MG63 (cell line): Measurements from ENCODE around the gene ERH. TPM values are rescaled to one million over a fixed set of nuclear protein-coding genes. Genes with fewer than 3 reads are reported as not detected.
"Not testable (repeated sequence)": the region's sequence is repeated elsewhere in the genome, so short reads cannot be mapped to it uniquely, and the experiment has no call there.

ENCODE experiments used
- DNase-seq: peaks from one replicate; pipeline ENCODE4 v3.0.0-alpha.2; 2020
- H3K27me3 ChIP-seq: fragments of 250-450 bp; sonication (Bioruptor Pico); 2 replicates; pipeline ENCODE4 v1.5.1; 2020; ENCODE audit warnings: mild to moderate bottlenecking, moderate library complexity
- H3K36me3 ChIP-seq: fragments of 250-450 bp; sonication (Bioruptor Pico); 2 replicates; pipeline ENCODE4 v1.5.1; 2020; ENCODE audit warnings: mild to moderate bottlenecking, moderate library complexity
- H3K4me3 ChIP-seq: fragments of 250-450 bp; sonication (Bioruptor Pico); 2 replicates; pipeline ENCODE4 v1.5.1; 2020; ENCODE audit warnings: mild to moderate bottlenecking, moderate library complexity
- H3K9me3 ChIP-seq: fragments of 250-450 bp; sonication (Bioruptor Pico); 2 replicates; pipeline ENCODE4 v1.5.1; 2020; ENCODE audit warnings: mild to moderate bottlenecking, moderate library complexity
- total RNA-seq: library from RNA; depleted of rRNA; stranded (reverse); fragments of >200 nt; shearing (Covaris generic); gene quantifications from 2 replicates; pipeline ENCODE4 v1.2.3, GENCODE V29; 2014; ENCODE audit warnings: low replicate concordance; rRNA removed

ERH gene
- total RNA-seq: 173 and 248 TPM in 2 replicates

GRCh38 chr14:69398053-69398817, at the start of gene ERH, which contains the start of gene SLC39A9:
TSS of gene ERH (minus strand) at chr14:69398299. CDS start at chr14:69398233, 66 bp downstream.
TSS of gene SLC39A9 (plus strand) at chr14:69398692. CDS start at chr14:69399370, 678 bp downstream.
- H3K27me3 ChIP-seq: no peaks in the 10 kb centered on the region
- peak within 1 kb of the TSS; percentile 87 for H3K4me3 ChIP-seq
- peak; percentile 91 for DNase-seq
- H3K9me3 ChIP-seq: no peaks in the 10 kb centered on the region
- peaks cover 38% of the 10 kb centered on the region for H3K36me3 ChIP-seq

GRCh38 chr14:69443296-69443805, 45.3 kb upstream of the ERH start:
- DNase-seq: no peak
- Histone ChIP-seq H3K36me3 (peaks cover 9% of the 10 kb centered on the region), H3K27me3 (no peaks in the 10 kb centered on the region), H3K4me3 (no peak overlapping the region), H3K9me3 (no peaks in the 10 kb centered on the region)

- Histone ChIP-seq H3K4me3 (no peak overlapping the region), H3K36me3 (peaks cover 9% of the 10 kb centered on the region), H3K9me3 (no peaks in the 10 kb centered on the region), H3K27me3 (no peaks in the 10 kb centered on the region)
- DNase-seq: no peak
These were observed 43.8 kb upstream of the ERH start for GRCh38 chr14:69441948-69442347.

DNA sequence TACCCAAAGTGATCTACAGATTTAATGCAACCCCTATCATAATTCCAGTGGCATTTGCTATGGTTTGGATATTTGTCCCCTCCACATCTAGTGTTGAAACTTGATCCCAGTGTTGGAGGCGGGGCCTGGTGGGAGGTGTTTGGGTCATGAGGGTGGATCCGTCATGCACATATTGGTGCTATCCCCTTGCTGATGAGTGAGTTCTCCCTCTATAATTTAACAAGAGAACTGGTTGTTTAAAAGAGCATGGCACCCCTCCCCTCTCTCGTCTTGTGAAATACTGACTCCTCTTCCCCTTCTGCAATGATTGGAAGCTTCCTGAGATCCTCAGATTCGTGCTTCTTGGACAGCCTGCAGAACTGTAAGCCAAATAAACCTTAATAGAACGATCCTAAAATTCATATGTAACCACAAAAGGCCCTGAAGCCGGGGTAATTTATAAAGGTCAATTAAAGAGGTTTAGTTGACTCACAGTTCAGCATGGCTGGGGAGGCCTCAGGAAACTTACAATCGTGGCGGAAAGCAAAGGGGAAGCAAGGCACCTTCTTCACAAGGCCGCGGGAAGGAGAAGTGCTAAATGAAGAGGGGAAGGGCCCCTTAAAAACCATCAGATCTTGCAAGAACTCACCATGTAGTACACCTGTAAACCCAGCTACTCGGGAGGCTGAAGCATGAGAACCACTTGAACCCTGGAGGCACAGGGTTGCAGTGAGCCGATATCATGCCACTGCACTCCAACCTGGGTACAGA, 41.6 kb upstream of the ERH start:
- no peaks in the 10 kb centered on the region for H3K27me3 ChIP-seq
- no peaks in the 10 kb centered on the region for H3K9me3 ChIP-seq
- peaks cover 9% of the 10 kb centered on the region for H3K36me3 ChIP-seq
- DNase-seq: no peak
- no peak overlapping the region for H3K4me3 ChIP-seq

DNA sequence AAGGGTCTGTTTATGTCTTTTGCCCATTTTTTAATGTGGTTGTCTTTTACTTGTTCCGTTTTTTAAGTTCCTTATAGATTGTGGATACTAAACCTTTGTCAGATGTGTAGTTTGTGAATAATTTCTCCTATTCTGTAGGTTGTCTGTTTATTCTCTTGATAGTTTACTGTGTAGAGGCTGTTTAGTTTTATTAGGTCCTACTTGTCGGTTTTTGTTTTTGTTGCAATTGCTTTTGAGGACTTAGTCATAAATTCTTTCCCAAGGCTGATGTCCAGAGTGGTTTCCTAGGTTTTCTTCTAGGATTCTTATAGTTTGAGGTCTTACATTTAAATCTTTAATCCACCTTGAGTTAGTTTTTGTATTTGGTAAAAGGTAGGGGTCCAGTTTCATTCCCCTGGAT, 34.3 kb upstream of the ERH start:
- DNase-seq: no peak

GRCh38 chr14:69430306-69430939, 32.3 kb upstream of the ERH start:
- no peak for DNase-seq
- Histone ChIP-seq H3K36me3 (peaks cover 13% of the 10 kb centered on the region), H3K27me3 (no peaks in the 10 kb centered on the region), H3K4me3 (no peak overlapping the region), H3K9me3 (no peaks in the 10 kb centered on the region)

More for the DNA sequence above, 34.3 kb upstream of the ERH start:
- H3K36me3 ChIP-seq: peaks cover 3% of the 10 kb centered on the region
- H3K9me3 ChIP-seq: no peaks in the 10 kb centered on the region
- H3K4me3 ChIP-seq: no peak overlapping the region
- no peaks in the 10 kb centered on the region for H3K27me3 ChIP-seq

GRCh38 chr14:69429643-69430042, 31.5 kb upstream of the ERH start:
- Histone ChIP-seq H3K9me3 (no peaks in the 10 kb centered on the region), H3K27me3 (no peaks in the 10 kb centered on the region), H3K4me3 (no peak overlapping the region), H3K36me3 (peaks cover 15% of the 10 kb centered on the region)
- no peak for DNase-seq

GRCh38 chr14:69428289-69428998, 30.3 kb upstream of the ERH start:
- peaks cover 16% of the 10 kb centered on the region for H3K36me3 ChIP-seq

GRCh38 chr14:69427596-69427995, 29.5 kb upstream of the ERH start:
- no peaks in the 10 kb centered on the region for H3K27me3 ChIP-seq

More at GRCh38 chr14:69428289-69428998, 30.3 kb upstream of the ERH start:
- no peaks in the 10 kb centered on the region for H3K9me3 ChIP-seq
- H3K4me3 ChIP-seq: no peak overlapping the region
- no peak for DNase-seq
- H3K27me3 ChIP-seq: no peaks in the 10 kb centered on the region

GRCh38 chr14:69424149-69424923, 26.2 kb upstream of the ERH start:
- DNase-seq: no peak
- no peaks in the 10 kb centered on the region for H3K9me3 ChIP-seq
- no peak overlapping the region for H3K4me3 ChIP-seq
- no peaks in the 10 kb centered on the region for H3K27me3 ChIP-seq
- peaks cover 16% of the 10 kb centered on the region for H3K36me3 ChIP-seq

More at GRCh38 chr14:69427596-69427995, 29.5 kb upstream of the ERH start:
- H3K36me3 ChIP-seq: peaks cover 16% of the 10 kb centered on the region
- H3K9me3 ChIP-seq: no peaks in the 10 kb centered on the region
- H3K4me3 ChIP-seq: no peak overlapping the region
- no peak for DNase-seq

- Histone ChIP-seq H3K4me3 (no peak overlapping the region), H3K9me3 (no peaks in the 10 kb centered on the region), H3K27me3 (no peaks in the 10 kb centered on the region), H3K36me3 (peaks cover 16% of the 10 kb centered on the region)
- no peak for DNase-seq
These were observed 25.2 kb upstream of the ERH start for GRCh38 chr14:69423279-69423678.

- DNase-seq, H3K9me3 ChIP-seq: not testable (repeated sequence)
These were observed 18.0 kb upstream of the ERH start for GRCh38 chr14:69416087-69416486.

DNA sequence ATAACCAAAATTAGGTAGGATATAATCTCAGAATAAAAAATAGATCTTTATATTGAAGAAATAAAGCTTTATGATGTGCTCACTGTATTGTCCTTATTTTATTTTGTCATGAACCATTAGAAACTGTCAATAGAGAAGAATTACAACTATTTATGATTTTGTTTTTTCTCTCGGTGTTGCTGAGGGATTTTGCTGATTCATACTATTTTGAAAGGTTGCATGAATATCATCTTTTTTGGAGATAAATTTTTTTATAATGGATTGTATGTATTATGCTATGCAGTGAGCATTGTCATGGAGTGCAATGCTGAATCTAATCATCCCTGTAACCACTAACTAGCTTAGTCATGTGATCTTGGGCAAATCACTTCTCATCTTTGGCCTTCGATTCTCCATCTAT, 15.4 kb upstream of the ERH start:
- Histone ChIP-seq H3K27me3 (no peaks in the 10 kb centered on the region), H3K4me3 (no peak overlapping the region), H3K9me3 (no peaks in the 10 kb centered on the region), H3K36me3 (peaks cover 2% of the 10 kb centered on the region; the same call in 1 of the 2 replicates)
- DNase-seq: no peak

More at GRCh38 chr14:69416087-69416486, 18.0 kb upstream of the ERH start:
- not testable (repeated sequence) for H3K36me3 ChIP-seq, H3K4me3 ChIP-seq, H3K27me3 ChIP-seq

- Histone ChIP-seq H3K27me3 (no peaks in the 10 kb centered on the region), H3K36me3 (peaks cover 3% of the 10 kb centered on the region), H3K4me3 (no peak overlapping the region), H3K9me3 (no peaks in the 10 kb centered on the region)
- DNase-seq: no peak
These were observed 10.3 kb upstream of the ERH start for GRCh38 chr14:69408331-69408960.

GRCh38 chr14:69405762-69406161, 7.7 kb upstream of the ERH start:
- Histone ChIP-seq H3K9me3 (no peaks in the 10 kb centered on the region), H3K27me3 (no peaks in the 10 kb centered on the region), H3K4me3 (no peak overlapping the region), H3K36me3 (peaks cover 3% of the 10 kb centered on the region)
- DNase-seq: no peak
